ENCODE results near the gene HS3ST2. TPM values are rescaled to one million over a fixed set of nuclear protein-coding genes. Genes with fewer than 3 reads are reported as not detected.

HS3ST2 gene
- total and polyA plus RNA-seq, 2 donors (not counting 3 experiments of a cell fraction or from before 2014, with no cell fraction given), result not detected

GRCh38 chr16:22861580-22861979, 47.6 kb downstream of the HS3ST2 start:
- no peaks in the 10 kb centered on the region for H3K36me3 ChIP-seq (ENCODE audit: control insufficient read depth in 2 of 2, extremely low read depth in 1 of 2, insufficient read depth in 2 of 2, low read length in 2 of 2)
- no peak overlapping the region for H3K4me3 ChIP-seq (replicated peaks in 1 of 3; ENCODE audit: insufficient read depth in 1 of 3, low read depth in 1 of 3, low read length in 3 of 3)
- H4K20me1 ChIP-seq (replicated peaks; ENCODE audit: control insufficient read depth, extremely low read depth, insufficient read depth, low read length), result no peaks in the 10 kb centered on the region
- H3K9me1 ChIP-seq (replicated peaks; ENCODE audit: control insufficient read depth, extremely low read depth, insufficient read depth, low read length), result no peaks in the 10 kb centered on the region
- TF ChIP-seq EZH2 (IDR thresholded peaks at IDR 0.05; ENCODE audit: borderline replicate concordance, low read depth, low read length, severe bottlenecking) (no peak), MYC (IDR thresholded peaks at IDR 0.05; ENCODE audit: low read depth, low read length) (no peak), MAX (IDR thresholded peaks at IDR 0.05; ENCODE audit: insufficient read depth, insufficient read length) (no peak), GATA2 (IDR thresholded peaks at IDR 0.05; ENCODE audit: insufficient read depth, insufficient read length, low read depth, low read length) (no peak), FOS (IDR thresholded peaks at IDR 0.05; ENCODE audit: borderline replicate concordance, insufficient read depth, low read length) (no peak), POLR2A (IDR thresholded peaks at IDR 0.05; ENCODE audit: low read depth, low read length) (no peak)
- intact Hi-C loops (cut with micrococcal nuclease), result no loop called here
- no peak overlapping the region for H3K9ac ChIP-seq (replicated peaks; ENCODE audit: extremely low read depth, insufficient read depth, low read length)
- no peaks in the 10 kb centered on the region for H3K27me3 ChIP-seq (ENCODE audit: control insufficient read depth in 2 of 2, insufficient read depth in 2 of 2, low read length in 2 of 2)
- no peaks in the 10 kb centered on the region for H3K4me1 ChIP-seq (ENCODE audit: control insufficient read depth, extremely low read depth, insufficient read depth, low read length)
- ChIA-PET CTCF (interaction anchor here (0.8 kb wide), 1 partner anchor 38 kb away, joined by 3 read pairs; no protein-coding TSS in a partner anchor), POLR2A (no interaction called here)
- no TSS peak for BruUV-seq (replicated peaks)
- no peak overlapping the region for H3K4me2 ChIP-seq (ENCODE audit: insufficient read depth, low read length)
- H2AFZ ChIP-seq (ENCODE audit: low read depth, low read length), result no peak overlapping the region
- no peak overlapping the region for H3K27ac ChIP-seq (ENCODE audit: insufficient read depth, low read depth, low read length)
- FAIRE-seq (no peak), DNase-seq (ENCODE audit: low read depth, low spot score) (no peak)
- no peaks in the 10 kb centered on the region for H3K9me3 ChIP-seq (replicated peaks; ENCODE audit: control insufficient read depth, insufficient read depth, low read length)
- no peaks in the 10 kb centered on the region for H3K79me2 ChIP-seq (ENCODE audit: control insufficient read depth, insufficient read depth, low read length)
- dilution Hi-C loops (cut with MboI; ENCODE audit: extremely low pct_ligation_motif_present, low sequenced_read_pairs), result no loop called here

GRCh38 chr16:22862046-22862445, 48.1 kb downstream of the HS3ST2 start:
- Histone ChIP-seq H3K4me3 (replicated peaks in 1 of 3; ENCODE audit: insufficient read depth in 1 of 3, low read depth in 1 of 3, low read length in 3 of 3) (no peak overlapping the region), H3K9me3 (replicated peaks; ENCODE audit: control insufficient read depth, insufficient read depth, low read length) (no peaks in the 10 kb centered on the region), H3K9me1 (replicated peaks; ENCODE audit: control insufficient read depth, extremely low read depth, insufficient read depth, low read length) (no peaks in the 10 kb centered on the region), H3K36me3 (ENCODE audit: control insufficient read depth in 2 of 2, extremely low read depth in 1 of 2, insufficient read depth in 2 of 2, low read length in 2 of 2) (no peaks in the 10 kb centered on the region), H3K4me2 (ENCODE audit: insufficient read depth, low read length) (no peak overlapping the region), H4K20me1 (replicated peaks; ENCODE audit: control insufficient read depth, extremely low read depth, insufficient read depth, low read length) (no peaks in the 10 kb centered on the region), H3K79me2 (ENCODE audit: control insufficient read depth, insufficient read depth, low read length) (no peaks in the 10 kb centered on the region), H3K27ac (ENCODE audit: insufficient read depth, low read depth, low read length) (no peak overlapping the region), H3K27me3 (ENCODE audit: control insufficient read depth in 2 of 2, insufficient read depth in 2 of 2, low read length in 2 of 2) (no peaks in the 10 kb centered on the region), H2AFZ (ENCODE audit: low read depth, low read length) (no peak overlapping the region), H3K4me1 (ENCODE audit: control insufficient read depth, extremely low read depth, insufficient read depth, low read length) (no peaks in the 10 kb centered on the region), H3K9ac (replicated peaks; ENCODE audit: extremely low read depth, insufficient read depth, low read length) (no peak overlapping the region)
- POLR2A ChIA-PET, result no interaction called here
- no peak for TF ChIP-seq EZH2 (IDR thresholded peaks at IDR 0.05; ENCODE audit: borderline replicate concordance, low read depth, low read length, severe bottlenecking)
- no TSS peak for BruUV-seq (replicated peaks)
- CTCF ChIA-PET, result interaction anchor here (0.8 kb wide), 1 partner anchor 37 kb away, joined by 3 read pairs; no protein-coding TSS in a partner anchor
- intact Hi-C loops (cut with micrococcal nuclease), result no loop called here
- dilution Hi-C loops (cut with MboI; ENCODE audit: extremely low pct_ligation_motif_present, low sequenced_read_pairs), result no loop called here
- no peak for DNase-seq (ENCODE audit: low read depth, low spot score)
- no peak for FAIRE-seq

Data from endothelial cell of umbilical vein (primary cell).